NCI-H2107 (cell line): ENCODE results near the gene SPACA1.
A peak's percentile ranks its signal among the peaks of the same experiment; 100 is the strongest.
"Not testable (repeated sequence)": the region's sequence is repeated elsewhere in the genome, so short reads cannot be mapped to it uniquely, and the experiment has no call there.

Experiments used
- DNase-seq: peaks from one replicate; lab custom pipeline; 2025; lab: John Stamatoyannopoulos, UW

Gene SPACA1

GRCh38 chr6:88047510-88048150 lies at the start of gene SPACA1:
Gene SPACA1 (plus strand): TSS chr6:88047841. CDS start chr6:88047906, 65 bp downstream.
- DNase-seq = no peak

GRCh38 chr6:88000713-88001112 lies 46.9 kb upstream of the SPACA1 start:
- DNase-seq = no peak

DNA sequence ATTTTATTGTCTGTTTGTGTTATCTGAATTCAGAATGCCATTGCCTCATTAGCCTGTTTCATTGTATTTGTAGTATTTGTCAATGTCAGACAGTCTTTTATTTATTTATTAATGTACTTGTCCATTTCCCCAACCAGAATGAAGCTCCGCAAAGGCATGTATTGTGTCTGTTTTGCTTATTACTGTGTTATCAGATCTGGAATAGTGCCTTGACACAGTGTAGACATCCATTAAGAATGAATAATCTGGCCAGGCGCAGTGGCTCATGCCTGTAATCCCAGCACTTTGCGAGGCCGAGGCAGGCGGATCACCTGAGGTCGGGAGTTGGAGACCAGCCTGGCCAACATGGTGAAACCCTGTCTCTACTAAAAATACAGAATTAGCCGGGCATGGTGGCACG lies 46.4 kb upstream of the SPACA1 start:
- not testable (repeated sequence) for DNase-seq

DNA sequence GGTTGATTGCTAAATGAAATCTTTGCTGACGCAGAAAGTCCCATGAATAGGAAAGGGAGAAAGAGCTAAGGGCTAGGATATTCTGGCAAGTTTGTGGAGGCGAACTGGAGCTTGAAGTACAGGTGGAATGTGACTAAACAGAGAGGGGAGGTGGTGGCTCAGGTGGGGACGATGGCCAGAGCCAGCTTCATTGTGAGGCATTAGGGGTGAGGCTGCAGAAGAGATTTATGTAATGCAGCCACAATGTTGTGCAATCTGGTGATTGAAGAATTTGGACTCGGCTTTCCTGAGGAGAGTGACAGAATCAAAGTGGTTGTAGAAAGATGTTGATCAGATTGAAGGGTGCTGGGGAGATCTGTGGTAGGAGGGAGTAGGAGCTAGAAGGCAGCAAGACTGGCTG lies 42.9 kb upstream of the SPACA1 start:
- no peak for DNase-seq

GRCh38 chr6:88006557-88006956 lies 41.1 kb upstream of the SPACA1 start:
- no peak for DNase-seq

- no peak for DNase-seq
These were observed 39.2 kb upstream of the SPACA1 start for GRCh38 chr6:88008411-88008810.

DNA sequence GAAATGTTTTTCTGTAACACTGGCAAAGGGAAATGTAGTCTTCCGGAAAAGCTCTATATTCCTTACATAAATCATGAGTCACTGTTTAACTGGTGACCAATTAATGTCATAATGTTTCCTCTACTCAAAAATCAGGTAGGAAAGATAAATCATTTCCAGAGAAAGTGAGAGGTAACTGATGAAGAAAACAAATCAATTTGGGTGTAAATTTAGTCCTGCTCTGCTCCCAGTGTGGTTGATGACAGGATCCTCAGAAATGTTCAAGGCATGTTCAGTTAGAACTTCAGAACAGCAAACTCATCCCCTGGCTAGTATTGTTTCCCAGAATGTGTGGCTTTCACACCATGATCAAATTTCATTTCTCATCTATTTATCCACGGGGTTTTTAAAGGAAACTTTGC lies 38.8 kb upstream of the SPACA1 start:
- DNase-seq = no peak

DNA sequence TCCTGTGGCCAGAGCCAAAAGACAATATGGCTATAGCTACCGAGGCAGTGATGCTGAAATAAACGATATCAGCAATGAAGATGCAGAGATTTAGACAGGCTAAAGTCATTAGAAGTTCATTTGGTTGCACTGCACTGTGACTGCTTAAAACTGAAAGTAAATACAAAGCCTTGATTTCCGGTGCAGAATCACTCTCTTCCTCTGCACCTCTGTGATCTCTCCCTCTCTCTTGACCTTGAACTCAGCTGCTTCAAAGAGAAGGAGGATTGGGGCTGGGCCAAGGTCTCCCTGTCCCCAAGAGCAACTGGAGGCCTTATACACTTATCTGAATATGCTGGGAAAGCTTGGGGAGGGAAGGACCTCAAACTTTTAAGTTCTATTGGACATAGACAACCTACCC lies 34.6 kb upstream of the SPACA1 start:
- no peak for DNase-seq

- DNase-seq = no peak
These were observed 34.1 kb upstream of the SPACA1 start for GRCh38 chr6:88013554-88013953.

DNA sequence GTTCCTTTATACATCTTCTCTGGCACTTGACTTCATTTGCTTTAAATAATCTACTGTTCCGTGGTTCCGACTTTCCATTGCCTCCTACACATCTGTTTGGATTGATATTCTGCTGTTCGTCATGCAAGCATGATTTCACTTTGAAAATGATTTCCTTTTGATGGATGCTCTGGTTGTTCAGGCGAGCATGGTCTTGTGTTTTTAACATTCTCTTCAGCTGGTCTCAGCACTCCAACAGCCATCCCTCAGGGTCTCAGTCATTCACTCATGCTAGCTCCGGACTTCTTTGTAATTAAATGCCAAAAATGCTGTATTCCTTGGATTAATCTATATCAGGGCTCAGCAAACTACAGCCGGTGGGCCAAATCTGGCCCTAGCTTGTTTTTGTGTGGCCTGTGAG lies 27.2 kb upstream of the SPACA1 start:
- DNase-seq = no peak

- DNase-seq = no peak
These were observed 22.9 kb upstream of the SPACA1 start for GRCh38 chr6:88024696-88025095.

DNA sequence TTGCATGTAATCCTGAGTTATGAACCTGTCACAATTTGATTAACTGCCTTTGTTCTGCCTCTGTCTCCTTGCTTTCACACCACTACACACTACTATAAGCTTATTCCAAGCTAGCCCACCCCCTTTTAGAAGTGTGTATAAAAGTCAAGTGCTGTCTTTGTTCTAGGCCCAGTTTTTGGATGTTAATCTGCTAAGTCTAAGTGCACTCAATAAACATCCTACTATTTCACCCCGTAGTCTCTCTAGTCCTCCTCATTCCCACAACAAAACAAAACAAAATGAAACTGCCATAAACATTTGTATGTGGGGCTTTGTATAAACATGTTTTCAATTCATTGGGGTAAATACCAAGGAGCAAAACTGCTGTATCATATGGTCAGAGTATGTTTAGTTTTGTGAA lies 16.1 kb upstream of the SPACA1 start:
- no peak for DNase-seq

DNA sequence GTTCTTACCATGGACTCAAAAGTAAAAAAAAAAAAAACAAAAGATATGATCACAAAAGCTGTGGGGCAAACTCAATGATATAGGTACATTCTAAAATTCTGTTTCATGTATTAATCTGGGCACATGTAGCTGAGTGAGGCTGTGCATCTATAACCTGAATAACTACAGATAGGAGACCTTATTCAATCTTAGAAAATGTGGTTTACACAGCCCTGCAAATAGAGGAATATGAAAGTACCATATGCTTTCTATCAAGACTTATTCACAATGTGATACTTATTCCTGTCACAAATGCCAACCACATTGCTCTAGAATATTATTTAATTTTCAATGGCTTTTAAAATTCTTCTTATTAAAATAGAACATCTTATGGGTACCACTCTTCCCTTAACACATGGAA lies 3.1 kb upstream of the SPACA1 start:
- no peak for DNase-seq

DNA sequence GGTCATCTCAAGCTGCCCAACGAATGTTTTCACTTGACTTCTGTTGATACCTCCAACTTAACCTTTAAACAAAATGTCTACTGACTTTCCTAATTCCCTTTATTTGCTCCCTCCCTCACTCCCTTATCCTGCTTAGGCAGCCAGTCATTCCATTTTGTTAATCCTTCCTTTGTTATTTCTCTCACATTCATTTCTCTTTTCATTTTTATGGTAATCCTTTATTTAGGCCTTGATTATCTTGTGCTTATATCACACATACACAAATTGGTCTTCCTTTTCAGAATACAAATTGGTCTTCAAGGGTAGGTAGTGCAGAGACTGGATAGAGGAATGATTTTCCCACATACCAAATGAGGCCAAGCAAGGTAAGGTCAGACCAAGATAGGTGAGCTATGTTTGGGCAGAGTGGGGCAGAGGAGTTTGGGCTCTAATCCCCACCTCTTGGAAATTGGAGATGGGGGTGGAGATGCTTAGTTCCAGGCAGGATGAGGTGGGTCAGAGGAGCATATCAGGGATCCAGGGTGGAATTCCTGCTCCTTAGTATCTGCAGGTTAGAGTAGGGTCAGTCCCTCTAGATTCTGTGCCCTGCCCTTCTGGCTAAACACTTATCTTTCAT lies 2.0 kb upstream of the SPACA1 start:
- no peak for DNase-seq

DNA sequence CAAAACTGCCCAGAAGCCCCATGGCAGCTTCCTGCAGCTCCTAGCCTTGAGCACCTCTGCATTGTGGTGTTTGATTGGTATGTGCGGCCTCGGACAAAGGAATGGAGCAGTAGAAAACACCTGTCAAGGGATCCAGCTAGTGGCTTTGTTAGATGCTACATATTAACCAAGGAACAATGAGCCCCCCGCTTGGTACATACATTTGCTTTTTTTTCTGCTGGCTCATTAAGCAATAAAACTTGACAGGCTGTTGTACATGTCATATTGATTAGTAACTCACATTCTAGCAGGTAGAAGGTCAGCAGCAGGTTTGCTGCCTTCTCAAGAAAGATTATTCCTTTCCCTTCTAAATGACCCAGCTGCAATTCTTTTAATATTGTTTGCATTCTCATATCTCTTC lies 937 bp downstream of the SPACA1 start:
- peak; percentile 8 for DNase-seq

- DNase-seq = no peak
These were observed 2.6 kb downstream of the SPACA1 start for GRCh38 chr6:88050140-88050818.

DNA sequence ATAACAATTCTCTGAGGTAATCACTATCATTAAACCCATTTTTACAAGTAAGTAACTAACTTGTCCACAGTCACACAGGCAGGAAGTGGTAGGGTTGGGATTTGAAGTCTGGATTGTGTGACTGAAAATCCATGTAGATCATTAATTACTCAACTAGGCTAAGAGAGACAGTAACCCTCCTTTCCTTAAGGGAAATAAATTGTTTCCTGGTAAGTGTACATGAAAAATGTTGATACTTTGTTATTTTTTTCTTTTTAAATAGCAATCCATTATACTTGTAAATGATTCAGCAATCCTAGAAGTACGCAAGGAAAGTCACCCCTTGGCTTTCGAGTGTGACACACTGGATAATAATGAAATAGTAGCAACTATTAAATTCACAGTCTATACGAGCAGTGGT lies 11.6 kb downstream of the SPACA1 start:
- no peak for DNase-seq

DNA sequence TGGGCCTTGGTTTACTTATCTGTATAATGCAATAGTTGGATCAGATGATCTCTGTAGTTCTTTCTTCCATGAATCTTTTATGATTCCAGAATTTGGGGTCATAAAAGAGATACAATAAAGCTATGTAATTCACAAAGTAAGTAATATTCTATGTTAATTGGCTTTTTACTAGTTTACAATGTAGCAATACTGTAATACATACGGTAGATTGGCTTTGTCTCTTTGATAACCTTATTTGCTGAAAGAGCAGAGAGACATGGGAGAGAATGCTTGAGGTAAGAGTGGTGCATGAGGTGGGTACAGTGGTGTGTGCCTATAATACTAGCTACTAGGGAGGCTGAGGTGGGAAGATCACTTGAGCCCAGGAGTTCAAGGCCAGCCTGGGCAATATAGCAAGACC lies 14.7 kb downstream of the SPACA1 start:
- no peak for DNase-seq

DNA sequence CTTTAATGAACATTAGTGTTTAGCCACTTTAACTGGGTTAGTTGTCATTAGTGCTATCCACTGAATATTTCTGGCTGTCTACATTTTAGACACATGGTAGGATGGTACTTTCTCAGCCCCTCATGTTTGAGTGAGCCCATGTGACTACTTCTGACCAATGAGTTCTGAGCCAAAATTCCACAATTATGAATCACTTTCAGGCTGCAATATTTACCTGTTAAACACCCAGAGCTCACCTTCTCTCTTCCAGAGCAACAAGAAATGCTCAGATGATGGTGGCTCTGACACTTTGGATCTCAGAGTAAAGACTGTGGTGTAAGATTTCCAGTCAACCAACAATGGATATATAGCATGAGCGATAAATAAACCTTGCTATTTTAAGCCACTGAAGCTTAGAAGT lies 24.8 kb downstream of the SPACA1 start:
- no peak for DNase-seq

DNA sequence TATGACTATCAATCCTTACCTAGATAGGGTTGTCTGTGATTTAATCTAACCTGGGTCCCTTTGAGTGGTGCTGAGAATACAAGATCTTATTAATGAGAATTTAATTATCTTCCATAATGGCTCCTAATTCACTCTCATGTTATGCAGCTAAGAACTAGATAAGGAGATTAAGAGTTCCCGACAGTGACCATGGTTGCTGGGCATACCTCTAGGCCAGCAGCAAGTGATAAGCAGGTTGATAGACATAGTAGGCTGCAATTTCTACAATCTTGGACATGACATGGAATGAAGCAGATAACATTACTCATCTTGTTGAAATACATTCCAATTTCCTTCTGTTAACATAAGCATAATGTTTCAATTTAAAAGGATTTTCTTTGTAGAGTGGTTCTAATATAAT lies 27.1 kb downstream of the SPACA1 start:
- DNase-seq = no peak

DNA sequence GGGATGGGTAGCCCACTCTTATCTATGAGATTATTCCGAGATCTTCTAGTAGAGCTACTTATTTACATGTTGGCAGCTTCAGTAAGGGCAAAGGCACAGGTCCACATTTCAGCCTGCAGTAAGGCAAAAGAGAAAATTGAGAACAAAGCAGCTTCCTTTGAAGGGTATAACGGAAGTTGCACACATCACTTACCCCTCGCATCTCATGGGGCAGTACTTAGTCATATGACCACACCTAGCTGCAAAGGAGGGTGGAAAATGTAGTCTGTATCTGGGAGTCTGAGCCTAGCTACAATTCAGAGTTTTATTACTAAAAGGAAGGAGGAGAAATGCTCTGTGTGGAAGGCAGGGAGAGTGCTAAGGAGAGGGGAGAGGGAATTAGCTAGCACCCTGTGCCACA lies 29.7 kb downstream of the SPACA1 start:
- DNase-seq = no peak

GRCh38 chr6:88086792-88087191 lies 39.2 kb downstream of the SPACA1 start:
- no peak for DNase-seq

DNA sequence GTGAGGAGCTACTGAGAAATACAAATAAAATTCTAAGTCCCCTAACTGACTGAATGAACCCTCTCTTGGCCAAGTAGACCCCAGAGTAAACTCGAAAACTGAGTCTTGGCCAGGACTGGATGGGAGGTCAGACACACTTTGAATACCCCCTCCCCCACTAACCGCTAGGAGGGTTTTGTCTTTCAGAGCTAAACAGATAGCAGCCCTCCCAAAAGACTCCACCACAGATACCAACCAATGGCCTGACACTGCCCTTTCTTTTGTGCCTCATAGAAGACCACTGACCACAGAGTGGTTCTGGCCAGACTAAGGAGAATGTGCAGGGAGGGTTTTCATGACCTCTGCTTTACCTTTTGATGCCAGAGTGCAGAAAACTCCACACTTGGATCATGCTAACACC lies 42.1 kb downstream of the SPACA1 start:
- no peak for DNase-seq
